ENCODE results near the gene GTF3A. TPM values are rescaled to one million over a fixed set of nuclear protein-coding genes. Genes with fewer than 3 reads are reported as not detected.

Gene GTF3A
- total and polyA plus RNA-seq, 2 experiments from 2014 or later: 109 to 190 TPM

- ATAC-seq (peak; percentile 85), DNase-seq (ENCODE audit: low spot score) (peak; percentile 54)
- Mint-ChIP-seq H3K4me1 (peaks cover 11% of the 10 kb centered on the region), H3K4me3 (peak overlapping the region; percentile 12; the same call in 2 of the 3 replicates), H3K36me3 (ENCODE audit: low read depth) (peaks cover 5% of the 10 kb centered on the region; the same call in 2 of the 3 replicates), H3K27me3 (ENCODE audit: insufficient read depth, low read depth, poor library complexity) (peaks cover 4% of the 10 kb centered on the region), H3K27ac (peak overlapping the region; percentile 62), H3K9me3 (no peaks in the 10 kb centered on the region)
- no peaks in the 10 kb centered on the region for H4K20me1 ChIP-seq (replicated peaks; ENCODE audit: insufficient read depth)
- H3K9me2 ChIP-seq (ENCODE audit: insufficient read depth): no peaks in the 10 kb centered on the region
- no peaks in the 10 kb centered on the region for H3F3A ChIP-seq (replicated peaks; ENCODE audit: low read depth)
- no peak overlapping the region for H2AFZ ChIP-seq
- peaks cover 9% of the 10 kb centered on the region; the same call in 1 of the 2 replicates for H3K4me1 ChIP-seq (ENCODE audit: insufficient read depth)
- no peaks in the 10 kb centered on the region for H3K27me3 ChIP-seq (ENCODE audit: insufficient read depth)
- TF ChIP-seq CTCF (conservative IDR thresholded peaks at IDR 0.05; ENCODE audit: low read depth in 2 of 2): no peak
- TF ChIP-seq EZH2 (IDR thresholded peaks at IDR 0.05; ENCODE audit: low read depth, unreplicated experiment): no peak
- TF ChIP-seq, protein P1, sequence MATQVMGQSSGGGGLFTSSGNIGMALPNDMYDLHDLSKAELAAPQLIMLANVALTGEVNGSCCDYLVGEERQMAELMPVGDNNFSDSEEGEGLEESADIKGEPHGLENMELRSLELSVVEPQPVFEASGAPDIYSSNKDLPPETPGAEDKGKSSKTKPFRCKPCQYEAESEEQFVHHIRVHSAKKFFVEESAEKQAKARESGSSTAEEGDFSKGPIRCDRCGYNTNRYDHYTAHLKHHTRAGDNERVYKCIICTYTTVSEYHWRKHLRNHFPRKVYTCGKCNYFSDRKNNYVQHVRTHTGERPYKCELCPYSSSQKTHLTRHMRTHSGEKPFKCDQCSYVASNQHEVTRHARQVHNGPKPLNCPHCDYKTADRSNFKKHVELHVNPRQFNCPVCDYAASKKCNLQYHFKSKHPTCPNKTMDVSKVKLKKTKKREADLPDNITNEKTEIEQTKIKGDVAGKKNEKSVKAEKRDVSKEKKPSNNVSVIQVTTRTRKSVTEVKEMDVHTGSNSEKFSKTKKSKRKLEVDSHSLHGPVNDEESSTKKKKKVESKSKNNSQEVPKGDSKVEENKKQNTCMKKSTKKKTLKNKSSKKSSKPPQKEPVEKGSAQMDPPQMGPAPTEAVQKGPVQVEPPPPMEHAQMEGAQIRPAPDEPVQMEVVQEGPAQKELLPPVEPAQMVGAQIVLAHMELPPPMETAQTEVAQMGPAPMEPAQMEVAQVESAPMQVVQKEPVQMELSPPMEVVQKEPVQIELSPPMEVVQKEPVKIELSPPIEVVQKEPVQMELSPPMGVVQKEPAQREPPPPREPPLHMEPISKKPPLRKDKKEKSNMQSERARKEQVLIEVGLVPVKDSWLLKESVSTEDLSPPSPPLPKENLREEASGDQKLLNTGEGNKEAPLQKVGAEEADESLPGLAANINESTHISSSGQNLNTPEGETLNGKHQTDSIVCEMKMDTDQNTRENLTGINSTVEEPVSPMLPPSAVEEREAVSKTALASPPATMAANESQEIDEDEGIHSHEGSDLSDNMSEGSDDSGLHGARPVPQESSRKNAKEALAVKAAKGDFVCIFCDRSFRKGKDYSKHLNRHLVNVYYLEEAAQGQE (IDR thresholded peaks at IDR 0.05; ENCODE audit: unreplicated experiment): no peak
- no peak for TF ChIP-seq ZNF114 (CRISPR knock-in tag; IDR thresholded peaks at IDR 0.05)
- no peak for TF ChIP-seq ETS1 (IDR thresholded peaks at IDR 0.05)
- TF ChIP-seq ZNF331 (CRISPR knock-in tag; IDR thresholded peaks at IDR 0.05; ENCODE audit: low read depth): no peak
- TF ChIP-seq STAT1 (IDR thresholded peaks at IDR 0.05; ENCODE audit: unreplicated experiment): no peak
- TF ChIP-seq POLR2AphosphoS5 (IDR thresholded peaks at IDR 0.05; ENCODE audit: low read depth): no peak
- TF ChIP-seq, protein P2, sequence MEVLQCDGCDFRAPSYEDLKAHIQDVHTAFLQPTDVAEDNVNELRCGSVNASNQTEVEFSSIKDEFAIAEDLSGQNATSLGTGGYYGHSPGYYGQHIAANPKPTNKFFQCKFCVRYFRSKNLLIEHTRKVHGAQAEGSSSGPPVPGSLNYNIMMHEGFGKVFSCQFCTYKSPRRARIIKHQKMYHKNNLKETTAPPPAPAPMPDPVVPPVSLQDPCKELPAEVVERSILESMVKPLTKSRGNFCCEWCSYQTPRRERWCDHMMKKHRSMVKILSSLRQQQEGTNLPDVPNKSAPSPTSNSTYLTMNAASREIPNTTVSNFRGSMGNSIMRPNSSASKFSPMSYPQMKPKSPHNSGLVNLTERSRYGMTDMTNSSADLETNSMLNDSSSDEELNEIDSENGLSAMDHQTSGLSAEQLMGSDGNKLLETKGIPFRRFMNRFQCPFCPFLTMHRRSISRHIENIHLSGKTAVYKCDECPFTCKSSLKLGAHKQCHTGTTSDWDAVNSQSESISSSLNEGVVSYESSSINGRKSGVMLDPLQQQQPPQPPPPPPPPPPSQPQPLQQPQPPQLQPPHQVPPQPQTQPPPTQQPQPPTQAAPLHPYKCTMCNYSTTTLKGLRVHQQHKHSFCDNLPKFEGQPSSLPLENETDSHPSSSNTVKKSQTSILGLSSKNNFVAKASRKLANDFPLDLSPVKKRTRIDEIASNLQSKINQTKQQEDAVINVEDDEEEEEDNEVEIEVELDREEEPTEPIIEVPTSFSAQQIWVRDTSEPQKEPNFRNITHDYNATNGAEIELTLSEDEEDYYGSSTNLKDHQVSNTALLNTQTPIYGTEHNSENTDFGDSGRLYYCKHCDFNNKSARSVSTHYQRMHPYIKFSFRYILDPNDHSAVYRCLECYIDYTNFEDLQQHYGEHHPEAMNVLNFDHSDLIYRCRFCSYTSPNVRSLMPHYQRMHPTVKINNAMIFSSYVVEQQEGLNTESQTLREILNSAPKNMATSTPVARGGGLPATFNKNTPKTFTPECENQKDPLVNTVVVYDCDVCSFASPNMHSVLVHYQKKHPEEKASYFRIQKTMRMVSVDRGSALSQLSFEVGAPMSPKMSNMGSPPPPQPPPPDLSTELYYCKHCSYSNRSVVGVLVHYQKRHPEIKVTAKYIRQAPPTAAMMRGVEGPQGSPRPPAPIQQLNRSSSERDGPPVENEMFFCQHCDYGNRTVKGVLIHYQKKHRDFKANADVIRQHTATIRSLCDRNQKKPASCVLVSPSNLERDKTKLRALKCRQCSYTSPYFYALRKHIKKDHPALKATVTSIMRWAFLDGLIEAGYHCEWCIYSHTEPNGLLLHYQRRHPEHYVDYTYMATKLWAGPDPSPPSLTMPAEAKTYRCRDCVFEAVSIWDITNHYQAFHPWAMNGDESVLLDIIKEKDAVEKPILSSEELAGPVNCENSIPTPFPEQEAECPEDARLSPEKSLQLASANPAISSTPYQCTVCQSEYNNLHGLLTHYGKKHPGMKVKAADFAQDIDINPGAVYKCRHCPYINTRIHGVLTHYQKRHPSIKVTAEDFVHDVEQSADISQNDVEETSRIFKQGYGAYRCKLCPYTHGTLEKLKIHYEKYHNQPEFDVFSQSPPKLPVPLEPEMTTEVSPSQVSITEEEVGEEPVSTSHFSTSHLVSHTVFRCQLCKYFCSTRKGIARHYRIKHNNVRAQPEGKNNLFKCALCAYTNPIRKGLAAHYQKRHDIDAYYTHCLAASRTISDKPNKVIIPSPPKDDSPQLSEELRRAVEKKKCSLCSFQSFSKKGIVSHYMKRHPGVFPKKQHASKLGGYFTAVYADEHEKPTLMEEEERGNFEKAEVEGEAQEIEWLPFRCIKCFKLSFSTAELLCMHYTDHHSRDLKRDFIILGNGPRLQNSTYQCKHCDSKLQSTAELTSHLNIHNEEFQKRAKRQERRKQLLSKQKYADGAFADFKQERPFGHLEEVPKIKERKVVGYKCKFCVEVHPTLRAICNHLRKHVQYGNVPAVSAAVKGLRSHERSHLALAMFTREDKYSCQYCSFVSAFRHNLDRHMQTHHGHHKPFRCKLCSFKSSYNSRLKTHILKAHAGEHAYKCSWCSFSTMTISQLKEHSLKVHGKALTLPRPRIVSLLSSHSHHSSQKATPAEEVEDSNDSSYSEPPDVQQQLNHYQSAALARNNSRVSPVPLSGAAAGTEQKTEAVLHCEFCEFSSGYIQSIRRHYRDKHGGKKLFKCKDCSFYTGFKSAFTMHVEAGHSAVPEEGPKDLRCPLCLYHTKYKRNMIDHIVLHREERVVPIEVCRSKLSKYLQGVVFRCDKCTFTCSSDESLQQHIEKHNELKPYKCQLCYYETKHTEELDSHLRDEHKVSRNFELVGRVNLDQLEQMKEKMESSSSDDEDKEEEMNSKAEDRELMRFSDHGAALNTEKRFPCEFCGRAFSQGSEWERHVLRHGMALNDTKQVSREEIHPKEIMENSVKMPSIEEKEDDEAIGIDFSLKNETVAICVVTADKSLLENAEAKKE (CRISPR knock-in tag; IDR thresholded peaks at IDR 0.05): no peak
- TF ChIP-seq EZH2phosphoT487 (IDR thresholded peaks at IDR 0.05; ENCODE audit: unreplicated experiment): no peak
- no peak for TF ChIP-seq CREB1 (CRISPR knock-in tag; IDR thresholded peaks at IDR 0.05; ENCODE audit: low read depth)
- TF ChIP-seq NANOG (IDR thresholded peaks at IDR 0.05; ENCODE audit: borderline replicate concordance): no peak
- TF ChIP-seq JUNB (IDR thresholded peaks at IDR 0.05; ENCODE audit: unreplicated experiment): no peak
- peak overlapping the region; percentile 57; the same call in 1 of the 2 replicates for H3K4me2 ChIP-seq
- no peaks in the 10 kb centered on the region for H3K36me3 ChIP-seq (ENCODE audit: insufficient read depth)
- peaks cover 27% of the 10 kb centered on the region for H3K79me2 ChIP-seq (replicated peaks; ENCODE audit: insufficient read depth)
- H3K27ac ChIP-seq (ENCODE audit: low read depth): peak overlapping the region; percentile 65; the same call in 1 of the 2 replicates
- H3K4me3 ChIP-seq: no peak overlapping the region
Measured at GRCh38 chr13:27442071-27442647, 17.7 kb downstream of the GTF3A start.

Measured in GM23338 (cell line).